HG03558 (cell line): Measurements from ENCODE around the gene ZSCAN21.

Source experiments
- ATAC-seq: cut with Tn5 transposase; IDR thresholded peaks from one replicate; pipeline ENCODE4 v1.9.1; 2021; ENCODE audit warnings: moderate number of reproducible peaks; ENCODE audit not compliant: unreplicated experiment; ENCODE audit errors: extremely low read depth

The ZSCAN21 gene

DNA sequence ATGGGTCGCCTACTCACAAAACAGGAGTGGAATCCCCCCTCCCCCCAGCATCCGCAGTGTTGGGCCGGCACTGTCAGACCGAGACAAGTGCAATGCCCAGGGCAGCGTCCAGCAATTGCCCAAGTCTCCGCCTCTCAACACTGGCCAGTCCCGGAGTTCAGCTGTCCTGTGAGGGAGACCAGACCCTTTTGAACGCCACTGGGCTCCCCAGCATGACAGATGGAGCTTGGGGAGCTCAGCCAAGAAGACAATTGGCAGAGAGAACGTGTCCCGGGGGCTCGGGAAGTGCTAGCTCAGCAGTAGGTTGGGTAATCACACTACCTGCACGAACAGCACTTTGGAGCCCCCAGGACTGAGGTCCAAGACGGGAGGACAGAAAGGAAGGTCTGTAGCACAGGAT, 43.9 kb downstream of the ZSCAN21 start:
- no peak for ATAC-seq

DNA sequence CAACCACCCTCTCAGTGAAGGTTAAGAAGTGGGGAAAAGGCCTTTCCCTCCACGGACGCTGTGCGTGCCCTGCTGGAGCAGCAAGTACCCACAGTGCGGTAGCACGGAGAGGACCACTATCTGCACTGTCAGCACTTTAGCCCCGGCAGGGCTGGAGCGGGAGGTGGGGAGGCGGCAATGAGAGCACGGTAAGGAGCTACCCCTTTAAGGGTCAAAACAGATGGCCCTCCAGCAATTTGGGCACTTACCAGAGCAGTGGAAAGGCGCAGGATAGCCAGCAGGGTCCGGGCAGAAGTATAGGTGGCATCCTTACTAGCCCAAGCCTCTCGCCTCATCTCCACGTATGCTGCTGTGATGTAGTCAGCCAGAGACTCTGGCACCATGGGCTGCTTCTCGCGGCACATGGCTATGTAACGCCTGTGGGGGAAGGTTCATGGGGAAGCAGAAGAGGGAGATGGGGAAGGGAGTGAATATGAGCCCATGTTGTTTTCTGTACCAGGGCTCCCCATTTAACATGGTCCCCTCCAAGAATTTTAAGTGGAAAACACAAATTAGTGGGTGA, 44.4 kb downstream of the ZSCAN21 start:
- no peak for ATAC-seq

DNA sequence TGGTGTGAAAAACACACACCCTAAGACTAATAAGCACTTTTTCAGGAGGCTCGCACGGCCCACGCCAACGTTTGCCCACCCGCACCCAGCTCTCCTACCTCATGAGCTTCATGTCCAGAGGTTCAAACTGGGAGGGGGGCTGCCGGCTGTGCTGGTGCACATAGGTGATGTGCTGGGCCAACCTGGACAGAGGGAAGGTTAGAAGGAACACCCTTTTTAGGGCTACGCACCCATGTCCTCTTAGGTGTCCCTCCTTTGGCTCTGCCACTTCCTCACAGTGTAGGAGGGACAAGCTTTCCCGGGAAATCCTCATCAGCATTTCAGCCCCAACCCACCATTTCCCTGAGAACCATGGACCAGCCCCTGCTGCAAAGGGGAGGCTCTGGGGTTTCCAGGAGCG, 45.7 kb downstream of the ZSCAN21 start:
- no peak for ATAC-seq

DNA sequence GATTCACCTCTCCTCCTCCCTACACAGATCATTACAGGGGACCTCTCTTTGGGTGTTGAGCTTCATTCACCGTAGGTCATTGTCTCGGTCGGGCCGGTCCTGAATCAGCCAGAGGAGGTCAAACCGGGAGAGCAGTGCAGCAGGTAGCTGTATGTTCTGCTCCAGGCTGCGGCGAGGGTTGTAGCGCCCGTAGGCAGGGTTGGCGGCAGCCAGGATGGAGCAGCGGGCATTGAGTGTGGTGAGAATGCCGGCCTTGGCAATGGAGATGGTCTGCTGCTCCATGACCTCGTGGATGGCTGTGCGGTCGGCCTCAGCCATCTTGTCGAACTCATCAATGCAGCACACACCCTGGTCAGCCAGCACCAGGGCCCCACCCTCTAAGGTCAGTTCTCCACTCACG, 46.1 kb downstream of the ZSCAN21 start:
- ATAC-seq, result no peak

DNA sequence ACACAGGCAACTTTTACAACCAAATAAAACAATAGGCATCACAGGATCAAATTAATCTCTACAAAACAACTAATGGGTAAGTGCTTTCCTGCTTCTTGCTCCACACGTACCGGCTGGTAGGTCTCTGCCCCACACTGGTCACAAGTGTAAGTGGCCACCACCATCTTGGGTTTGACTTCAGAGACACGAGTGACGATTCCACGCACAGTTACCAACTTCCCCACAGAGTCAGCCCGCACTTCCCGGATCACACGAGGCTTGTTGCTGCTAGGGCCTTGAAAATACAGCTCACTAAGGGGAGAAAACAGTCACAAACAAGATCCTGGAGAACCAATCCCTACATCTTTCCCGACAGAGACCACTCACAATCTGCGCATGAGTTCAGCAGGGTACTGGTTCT, 49.3 kb downstream of the ZSCAN21 start:
- no peak for ATAC-seq

DNA sequence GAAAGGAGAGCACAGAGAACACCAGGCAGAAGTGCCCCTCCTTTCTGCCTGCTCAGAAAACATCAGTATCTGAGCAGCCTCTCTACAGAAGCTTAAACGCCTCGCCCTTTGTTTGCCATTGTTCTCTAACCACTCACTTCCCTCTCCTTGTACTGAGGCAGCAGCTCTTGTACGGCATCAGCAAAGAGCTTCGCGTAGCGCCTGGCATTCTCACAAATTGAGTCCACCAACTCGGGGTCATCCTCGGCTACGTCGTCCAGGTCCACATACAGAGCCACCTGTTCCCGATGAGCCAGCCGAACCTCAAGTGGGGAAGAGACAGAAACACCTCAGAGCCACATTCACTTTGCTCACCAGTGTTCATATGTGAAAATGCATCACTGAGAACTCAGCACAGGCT, 49.9 kb downstream of the ZSCAN21 start:
- ATAC-seq, result no peak

DNA sequence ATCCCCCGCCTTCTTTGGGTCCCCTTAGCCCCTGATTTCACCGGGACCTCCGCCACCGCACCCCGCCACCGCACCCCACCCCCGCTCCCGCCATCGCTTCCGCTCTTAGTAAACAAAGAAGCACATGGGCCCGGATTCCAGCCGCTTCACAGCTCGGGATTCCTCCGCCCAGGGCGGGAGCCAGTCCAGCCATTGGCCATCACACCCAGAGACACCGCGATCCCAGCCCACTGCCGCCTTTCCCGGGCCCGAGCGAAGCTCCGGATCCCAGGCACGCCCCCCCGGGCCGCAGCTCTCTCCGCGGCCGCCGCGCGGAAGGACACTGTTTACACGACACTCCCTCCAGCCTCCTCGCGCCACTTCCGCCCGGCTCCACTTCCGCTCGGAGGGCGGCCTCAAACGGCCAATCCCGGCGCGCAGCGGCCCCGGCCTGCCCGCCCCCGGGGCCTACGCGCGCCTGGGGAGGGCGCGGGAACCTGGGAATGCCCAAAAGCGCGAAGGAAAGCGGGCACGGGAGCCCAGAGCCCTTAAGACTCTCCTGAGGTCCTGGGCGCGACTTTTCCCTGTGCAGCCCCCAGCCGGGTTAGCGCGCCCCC, 50.9 kb downstream of the ZSCAN21 start:
- peak; percentile 51 for ATAC-seq

DNA sequence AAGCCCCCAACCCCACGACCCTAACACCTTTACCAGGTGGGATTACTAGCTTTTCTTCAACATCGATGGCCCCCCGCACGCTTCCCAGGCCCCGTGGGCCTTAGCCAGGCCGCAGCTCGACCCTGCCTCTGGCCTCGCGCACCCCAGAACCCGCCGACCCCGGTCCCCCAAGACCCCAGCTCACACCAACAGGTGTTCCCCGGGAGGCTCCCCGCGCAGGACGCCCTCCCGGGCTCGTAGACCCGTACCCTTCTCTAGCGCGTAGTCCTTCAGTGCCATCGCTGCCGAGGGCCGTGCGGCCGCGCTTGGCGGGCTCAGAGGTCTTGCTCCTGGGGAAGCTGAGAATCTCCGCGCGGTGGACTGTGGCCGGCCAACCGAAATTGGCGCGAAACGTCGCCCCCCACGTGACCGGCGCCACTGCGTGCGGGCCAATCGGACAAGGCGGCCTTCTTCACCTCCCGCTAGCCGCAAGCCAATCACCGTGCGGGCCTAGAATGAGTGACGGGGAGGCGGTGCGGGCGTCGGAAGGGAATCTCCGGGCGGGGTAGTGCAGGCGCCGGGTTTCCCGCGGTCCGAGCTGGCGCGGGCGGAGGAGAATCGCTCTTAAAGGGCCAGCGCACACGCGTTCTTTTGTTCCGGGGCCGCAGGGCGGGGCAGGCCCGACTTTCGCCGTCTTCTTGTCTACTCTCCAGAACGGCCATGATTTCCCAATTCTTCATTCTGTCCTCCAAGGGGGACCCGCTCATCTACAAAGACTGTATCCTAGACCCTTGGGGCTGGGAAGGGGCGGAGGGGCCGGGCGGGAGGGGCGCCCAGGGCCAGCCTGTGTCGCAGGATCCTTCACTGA, 51.7 kb downstream of the ZSCAN21 start, which contains the start of the genes AP4M1 and MCM7:
TSS of gene AP4M1 (plus strand) at position 628 of the 847 bp plus-strand sequence. CDS start at position 700, 72 bp downstream.
TSS of gene MCM7 (minus strand) at position 382 of the 847 bp plus-strand sequence. CDS start at position 279, 103 bp downstream.
- peak; percentile 50 for ATAC-seq

DNA sequence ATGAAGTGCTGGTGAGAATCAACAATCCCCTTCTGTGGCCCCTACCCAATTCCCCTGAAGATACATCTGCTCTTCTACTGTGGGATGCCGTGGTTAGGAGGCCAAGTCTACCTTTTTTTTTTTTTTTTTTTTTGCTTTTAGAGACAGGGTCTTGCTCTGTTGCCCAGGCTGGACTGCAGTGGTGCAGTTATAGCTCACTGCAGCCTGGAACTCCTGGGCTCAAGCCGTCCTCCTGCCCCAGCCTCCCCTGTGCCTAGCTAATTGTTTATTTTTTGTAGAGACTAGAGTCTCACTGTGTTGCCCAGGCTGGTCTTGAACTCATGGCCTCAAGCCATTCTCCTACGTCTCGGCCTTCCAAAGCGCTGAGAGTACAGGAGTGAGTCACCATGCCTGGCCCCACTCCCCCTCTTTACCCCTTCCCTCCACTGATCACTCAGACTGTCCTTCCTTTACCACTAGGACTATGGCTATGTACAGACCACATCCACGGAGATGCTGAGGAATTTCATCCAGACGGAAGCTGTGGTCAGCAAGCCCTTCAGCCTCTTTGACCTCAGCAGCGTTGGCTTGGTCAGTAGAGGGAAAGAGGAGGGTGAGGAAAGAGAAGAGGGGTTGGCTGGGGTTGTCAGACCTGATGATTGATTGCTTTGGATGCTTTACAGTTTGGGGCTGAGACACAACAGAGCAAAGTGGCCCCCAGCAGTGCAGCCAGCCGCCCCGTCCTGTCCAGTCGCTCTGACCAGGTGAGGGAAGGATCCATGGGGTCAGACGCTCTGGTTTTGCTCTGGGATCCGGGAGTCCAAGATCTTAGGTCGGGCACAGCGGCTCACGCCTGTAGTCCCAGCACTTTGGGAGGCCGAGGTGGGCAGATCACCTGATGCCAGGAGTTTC, 53.6 kb downstream of the ZSCAN21 start:
- ATAC-seq, result no peak

DNA sequence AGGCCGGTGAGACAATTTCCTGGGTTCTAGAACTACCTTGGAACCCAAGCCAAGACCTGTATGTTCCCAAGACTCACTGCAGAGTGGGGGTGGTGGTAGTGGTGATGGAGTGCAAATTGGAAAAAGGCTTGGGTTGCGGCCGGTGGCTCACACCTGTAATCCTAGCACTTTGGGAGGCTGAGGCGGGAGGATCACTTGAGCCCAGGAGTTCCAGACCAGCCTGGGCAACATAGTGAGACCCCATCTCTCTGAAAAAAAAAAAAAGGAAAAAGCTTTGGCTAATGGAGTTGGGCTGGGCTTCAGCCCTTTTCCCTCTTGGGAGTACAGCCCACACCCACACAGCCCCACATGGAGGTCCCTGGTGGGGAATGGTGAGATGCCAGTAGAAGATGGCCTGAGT, 56.0 kb downstream of the ZSCAN21 start:
- ATAC-seq, result no peak

DNA sequence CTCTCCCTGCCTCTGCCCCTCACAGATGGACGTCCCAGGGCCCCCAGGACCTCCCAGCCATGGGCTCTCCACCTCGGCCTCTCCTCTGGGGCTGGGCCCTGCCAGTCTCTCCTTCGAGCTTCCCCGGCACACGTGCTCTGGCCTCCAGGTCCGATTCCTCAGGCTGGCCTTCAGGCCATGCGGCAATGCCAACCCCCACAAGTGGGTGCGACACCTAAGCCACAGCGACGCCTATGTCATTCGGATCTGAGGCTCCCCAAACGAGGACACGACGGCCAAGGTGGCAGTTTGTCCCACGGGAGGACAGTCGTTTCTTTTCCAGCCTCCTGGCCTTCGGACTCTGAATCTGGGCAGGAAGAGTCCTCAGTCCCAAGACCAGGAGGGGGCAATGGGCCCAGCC, 57.1 kb downstream of the ZSCAN21 start:
- no peak for ATAC-seq

DNA sequence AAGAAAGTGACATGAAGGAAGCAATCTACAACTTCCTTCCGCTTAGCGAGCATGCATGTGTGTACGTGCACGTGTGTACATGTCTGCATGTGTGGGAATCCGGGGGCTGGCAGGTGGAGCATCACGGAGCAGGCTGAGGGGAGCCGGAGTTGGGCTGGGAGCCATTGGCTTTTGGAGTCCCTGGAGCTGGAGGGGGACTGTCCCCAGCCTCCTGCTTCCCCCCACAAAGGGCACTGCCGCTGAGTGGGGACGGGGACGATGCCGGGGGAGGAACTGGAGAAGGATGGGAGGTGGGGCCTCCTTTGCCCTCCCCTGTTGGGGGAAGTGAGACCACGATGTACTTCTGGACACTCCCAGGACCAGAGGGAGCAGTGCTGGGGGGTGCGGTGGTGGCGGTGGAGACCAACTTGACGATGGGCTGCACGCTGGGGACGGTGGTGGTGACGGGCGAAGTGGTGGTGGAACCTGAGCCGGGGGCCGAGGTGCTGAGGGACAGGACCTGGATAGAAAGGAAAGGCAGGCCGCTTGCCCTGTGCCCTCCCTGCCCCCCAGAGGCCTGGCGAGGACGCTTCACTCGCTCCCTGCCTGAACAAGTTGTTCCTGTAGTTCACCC, 57.7 kb downstream of the ZSCAN21 start:
- ATAC-seq, result no peak

DNA sequence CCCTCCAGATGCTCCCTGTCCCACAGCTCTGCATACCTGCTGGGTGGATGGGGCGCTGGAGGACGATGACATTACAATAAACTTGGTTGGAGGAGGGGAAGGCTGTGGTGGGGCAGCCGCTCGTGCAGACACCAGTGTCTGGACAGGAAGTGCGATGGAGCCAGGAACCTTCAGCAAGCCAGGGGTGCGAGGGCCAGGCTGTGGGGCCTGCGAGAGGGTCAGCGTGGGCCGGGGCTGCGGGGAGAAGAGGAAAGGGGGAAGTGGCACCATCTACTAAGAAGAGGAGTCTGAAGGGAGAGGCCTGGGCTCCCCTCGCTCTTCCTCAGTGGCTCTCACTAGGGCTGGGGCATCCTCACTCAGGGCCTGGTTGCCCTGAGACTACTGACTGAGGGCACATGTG, 58.3 kb downstream of the ZSCAN21 start:
- no peak for ATAC-seq

DNA sequence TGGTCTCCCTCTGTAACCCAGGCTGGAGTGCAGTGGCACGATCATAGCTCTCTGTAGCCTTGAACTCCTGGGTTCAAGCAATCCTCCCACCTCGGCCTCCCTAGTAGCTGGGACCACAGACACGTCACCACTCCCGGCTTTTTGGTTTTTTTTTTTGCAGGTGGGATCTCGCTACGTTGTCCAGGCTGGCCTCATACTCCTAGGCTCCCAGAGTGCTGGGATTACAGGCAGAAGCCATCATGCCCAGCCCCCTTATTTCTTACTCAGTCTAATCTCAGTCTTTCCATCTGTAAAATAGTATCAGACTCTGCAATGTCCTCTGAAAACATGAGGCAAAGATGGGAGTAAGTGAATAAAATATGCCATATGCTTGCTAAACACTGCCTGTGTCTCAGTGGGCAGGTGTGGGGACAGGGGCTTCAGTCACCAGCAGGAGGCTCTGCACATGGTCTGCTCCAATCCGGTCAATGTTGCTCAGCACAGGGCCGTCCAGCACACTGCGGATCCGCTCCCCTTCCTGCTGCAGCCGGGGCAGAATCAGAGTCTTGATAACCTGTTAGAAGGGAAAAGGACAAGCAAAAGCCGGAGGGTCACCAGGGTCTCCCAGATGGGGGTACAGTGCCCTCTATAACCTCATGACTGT, 60.1 kb downstream of the ZSCAN21 start:
- ATAC-seq, result no peak

DNA sequence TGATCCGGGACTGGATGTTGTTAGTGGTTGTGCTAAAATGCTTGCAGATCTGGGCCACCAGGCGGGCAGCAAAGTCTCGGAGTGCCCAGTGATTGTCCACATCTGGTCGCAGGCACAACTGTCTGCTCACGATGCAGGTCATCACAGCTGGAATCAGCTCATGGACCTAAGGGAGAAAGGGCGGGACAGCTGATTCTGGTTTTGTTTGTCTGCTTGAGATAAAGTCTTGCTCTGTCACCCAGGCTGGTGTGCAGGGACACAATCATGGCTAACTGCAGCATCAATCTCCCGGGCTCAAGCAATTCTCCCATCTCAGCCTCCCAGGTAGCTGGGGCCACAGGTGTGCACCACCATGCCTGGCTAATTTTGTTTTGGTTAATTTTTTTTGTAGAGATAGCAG, 61.6 kb downstream of the ZSCAN21 start:
- ATAC-seq, result no peak

DNA sequence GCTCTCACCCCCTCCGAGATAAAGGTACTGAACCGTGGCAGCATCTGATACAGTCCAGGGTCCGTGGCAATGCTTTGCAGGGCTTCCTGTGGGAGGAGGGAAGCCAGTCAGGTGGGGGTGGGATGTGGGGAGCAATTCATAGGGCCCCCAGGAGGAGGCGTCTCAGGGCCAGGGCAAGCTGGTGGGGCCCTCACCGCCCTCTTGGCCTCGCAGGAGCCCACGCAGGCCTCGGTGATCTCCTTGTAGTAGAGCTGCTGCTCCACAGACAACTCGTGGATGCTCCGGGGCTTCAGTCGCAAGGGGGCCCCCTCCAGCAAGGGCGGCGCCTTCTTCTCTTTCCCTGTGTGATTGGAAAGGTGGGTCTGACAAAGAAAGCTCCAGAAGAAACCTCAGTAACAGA, 62.3 kb downstream of the ZSCAN21 start:
- ATAC-seq, result no peak
